Thyroid gland (tissue), 4 donors: ENCODE data around the gene MAP3K6.

Experiments
- CTCF ChIP-seq, 6 experiments: fragments of 200-600 bp in 3 of 6; fragments of 450-650 bp in 3 of 6; sonication (generic) in 3 of 6; IDR thresholded peaks; one replicate each; pipeline ENCODE4 v1.5.1; 2016 to 2019; ENCODE audit warnings: antibody characterized with exemption in 6 of 6, mild to moderate bottlenecking in 2 of 6, inconsistent platforms in 1 of 6, moderate library complexity in 1 of 6
- POLR2A ChIP-seq, 2 donors: fragments of 450-650 bp; IDR thresholded peaks; one replicate each; pipeline ENCODE4 v1.6.1; 2017; ENCODE audit warnings: antibody characterized with exemption in 2 of 2, mild to moderate bottlenecking in 2 of 2, moderate library complexity in 1 of 2

GRCh38 chr1:27350663-27351540 is 15.9 kb downstream of the MAP3K6 start:
- TF ChIP-seq CTCF (IDR thresholded peaks at IDR 0.05) (no peak), POLR2A (IDR thresholded peaks at IDR 0.05) (no peak)
